ENCODE results near the gene AADACL3. TPM values are rescaled to one million over a fixed set of nuclear protein-coding genes. Genes with fewer than 3 reads are reported as not detected.
"Not testable (repeated sequence)": the region's sequence is repeated elsewhere in the genome, so short reads cannot be mapped to it uniquely, and the experiment has no call there.

The AADACL3 gene
- polyA plus RNA-seq, 1 of the 3 experiments (the other 2 are of a cell fraction), result not detected

GRCh38 chr1:12712929-12713328, 3.0 kb upstream of the AADACL3 start:
- Histone ChIP-seq H3F3A (replicated peaks; ENCODE audit: insufficient read depth) (no peaks in the 10 kb centered on the region), H3K4me3 (ENCODE audit: low read depth in 2 of 2, low read length in 1 of 2) (no peak overlapping the region), H3K9ac (no peak overlapping the region), H3K9me2 (no peaks in the 10 kb centered on the region), H4K20me1 (ENCODE audit: insufficient read depth) (no peaks in the 10 kb centered on the region), H3K4me1 (ENCODE audit: control insufficient read depth in 1 of 2, insufficient read depth in 2 of 2, low read depth in 1 of 2, low read length in 1 of 2) (no peaks in the 10 kb centered on the region), H2AFZ (ENCODE audit: low read depth) (no peak overlapping the region), H3K36me3 (replicated peaks in 1 of 2; ENCODE audit: control insufficient read depth in 1 of 2, insufficient read depth in 2 of 2, low read length in 1 of 2) (no peaks in the 10 kb centered on the region), H3K27ac (ENCODE audit: low read depth in 2 of 2, low read length in 1 of 2) (no peak overlapping the region), H3K79me2 (ENCODE audit: insufficient read depth) (no peaks in the 10 kb centered on the region), H3K9me3 (no peaks in the 10 kb centered on the region), H3K4me2 (no peak overlapping the region), H3K27me3 (ENCODE audit: insufficient read depth) (no peaks in the 10 kb centered on the region; the same call in 1 of the 2 replicates)
- ChIA-PET POLR2A (no interaction called here), CTCF (no interaction called here)
- no peak for DNase-seq
- WGBS (ENCODE audit: low lambda C conversion rate), result 24% methylated on average over 8 of the region's 8 CpGs
- TF ChIP-seq, protein P1, sequence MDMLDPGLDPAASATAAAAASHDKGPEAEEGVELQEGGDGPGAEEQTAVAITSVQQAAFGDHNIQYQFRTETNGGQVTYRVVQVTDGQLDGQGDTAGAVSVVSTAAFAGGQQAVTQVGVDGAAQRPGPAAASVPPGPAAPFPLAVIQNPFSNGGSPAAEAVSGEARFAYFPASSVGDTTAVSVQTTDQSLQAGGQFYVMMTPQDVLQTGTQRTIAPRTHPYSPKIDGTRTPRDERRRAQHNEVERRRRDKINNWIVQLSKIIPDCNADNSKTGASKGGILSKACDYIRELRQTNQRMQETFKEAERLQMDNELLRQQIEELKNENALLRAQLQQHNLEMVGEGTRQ (IDR thresholded peaks at IDR 0.05; ENCODE audit: borderline replicate concordance, low read depth, low read length), result no peak
- TF ChIP-seq, protein P2, sequence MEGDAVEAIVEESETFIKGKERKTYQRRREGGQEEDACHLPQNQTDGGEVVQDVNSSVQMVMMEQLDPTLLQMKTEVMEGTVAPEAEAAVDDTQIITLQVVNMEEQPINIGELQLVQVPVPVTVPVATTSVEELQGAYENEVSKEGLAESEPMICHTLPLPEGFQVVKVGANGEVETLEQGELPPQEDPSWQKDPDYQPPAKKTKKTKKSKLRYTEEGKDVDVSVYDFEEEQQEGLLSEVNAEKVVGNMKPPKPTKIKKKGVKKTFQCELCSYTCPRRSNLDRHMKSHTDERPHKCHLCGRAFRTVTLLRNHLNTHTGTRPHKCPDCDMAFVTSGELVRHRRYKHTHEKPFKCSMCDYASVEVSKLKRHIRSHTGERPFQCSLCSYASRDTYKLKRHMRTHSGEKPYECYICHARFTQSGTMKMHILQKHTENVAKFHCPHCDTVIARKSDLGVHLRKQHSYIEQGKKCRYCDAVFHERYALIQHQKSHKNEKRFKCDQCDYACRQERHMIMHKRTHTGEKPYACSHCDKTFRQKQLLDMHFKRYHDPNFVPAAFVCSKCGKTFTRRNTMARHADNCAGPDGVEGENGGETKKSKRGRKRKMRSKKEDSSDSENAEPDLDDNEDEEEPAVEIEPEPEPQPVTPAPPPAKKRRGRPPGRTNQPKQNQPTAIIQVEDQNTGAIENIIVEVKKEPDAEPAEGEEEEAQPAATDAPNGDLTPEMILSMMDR (IDR thresholded peaks at IDR 0.05), result no peak
- TF ChIP-seq SIN3A (IDR thresholded peaks at IDR 0.05; ENCODE audit: borderline replicate concordance, low read depth, low read length), result no peak
- TF ChIP-seq CHD2 (IDR thresholded peaks at IDR 0.05; ENCODE audit: low read length, partially characterized antibody), result no peak

- H3K9me3 ChIP-seq; H3K36me3 ChIP-seq (replicated peaks in 1 of 2; ENCODE audit: control insufficient read depth in 1 of 2, insufficient read depth in 2 of 2, low read length in 1 of 2); H3K27me3 ChIP-seq (ENCODE audit: insufficient read depth); H2AFZ ChIP-seq (ENCODE audit: low read depth); H3K27ac ChIP-seq (ENCODE audit: low read depth in 2 of 2, low read length in 1 of 2); H3K9ac ChIP-seq; H3F3A ChIP-seq (replicated peaks; ENCODE audit: insufficient read depth); H4K20me1 ChIP-seq (ENCODE audit: insufficient read depth); H3K4me1 ChIP-seq (ENCODE audit: control insufficient read depth in 1 of 2, insufficient read depth in 2 of 2, low read depth in 1 of 2, low read length in 1 of 2); H3K79me2 ChIP-seq (ENCODE audit: insufficient read depth); H3K4me3 ChIP-seq (ENCODE audit: low read depth in 2 of 2, low read length in 1 of 2); DNase-seq; H3K4me2 ChIP-seq; H3K9me2 ChIP-seq; POLR2A ChIA-PET; CTCF ChIA-PET: not testable (repeated sequence)
- WGBS (ENCODE audit: low lambda C conversion rate), result 38% methylated on average over 5 of the region's 5 CpGs
These were observed 2.3 kb upstream of the AADACL3 start for GRCh38 chr1:12713651-12714050.

DNA sequence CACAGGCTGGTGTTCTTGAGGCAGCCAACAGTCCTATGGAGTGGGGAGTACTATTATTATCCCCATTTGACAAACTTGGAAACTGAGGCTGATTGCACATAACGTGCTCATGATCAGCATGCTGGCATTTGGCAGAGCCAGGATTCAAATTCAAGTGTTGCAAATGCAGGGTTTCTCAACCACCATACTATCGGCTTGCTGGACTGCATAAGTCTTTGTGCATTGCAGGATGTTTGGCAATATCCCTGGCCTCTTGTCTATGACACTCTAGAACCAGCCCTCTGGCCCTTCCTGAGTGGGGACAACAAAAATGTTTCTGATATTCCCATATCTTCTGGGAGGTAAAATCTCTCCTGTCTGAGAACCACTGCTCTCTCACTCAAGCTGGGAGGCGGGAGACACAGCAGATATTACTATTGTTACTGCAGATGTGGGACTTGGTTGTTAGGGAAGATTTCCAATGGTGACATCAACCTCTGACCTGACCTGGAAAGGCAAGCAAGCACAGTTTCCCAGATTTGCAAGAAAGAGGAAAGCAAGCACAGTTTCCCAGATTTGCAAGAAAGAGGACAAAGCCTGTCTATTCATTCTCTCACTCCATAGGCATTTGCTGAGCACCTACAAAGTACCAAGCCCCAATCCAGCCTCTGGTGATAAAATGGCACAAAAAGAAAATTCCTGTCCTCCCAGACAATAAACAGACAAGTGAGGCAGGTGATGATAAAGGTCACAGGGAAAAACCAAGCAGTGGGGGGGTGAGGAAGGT, 1.0 kb upstream of the AADACL3 start:
- ChIA-PET CTCF (no interaction called here), POLR2A (no interaction called here)
- Histone ChIP-seq H3K79me2 (ENCODE audit: insufficient read depth) (no peaks in the 10 kb centered on the region), H3K27ac (ENCODE audit: low read depth in 2 of 2, low read length in 1 of 2) (no peak overlapping the region), H3K9ac (no peak overlapping the region), H3K27me3 (ENCODE audit: insufficient read depth) (no peaks in the 10 kb centered on the region; the same call in 1 of the 2 replicates), H3K9me3 (no peaks in the 10 kb centered on the region), H3K9me2 (no peaks in the 10 kb centered on the region), H3K36me3 (replicated peaks in 1 of 2; ENCODE audit: control insufficient read depth in 1 of 2, insufficient read depth in 2 of 2, low read length in 1 of 2) (no peaks in the 10 kb centered on the region), H3K4me3 (ENCODE audit: low read depth in 2 of 2, low read length in 1 of 2) (no peak overlapping the region), H3K4me1 (ENCODE audit: control insufficient read depth in 1 of 2, insufficient read depth in 2 of 2, low read depth in 1 of 2, low read length in 1 of 2) (no peaks in the 10 kb centered on the region), H4K20me1 (ENCODE audit: insufficient read depth) (no peaks in the 10 kb centered on the region), H3F3A (replicated peaks; ENCODE audit: insufficient read depth) (no peaks in the 10 kb centered on the region), H3K4me2 (no peak overlapping the region), H2AFZ (ENCODE audit: low read depth) (no peak overlapping the region)
- 43% methylated on average over 3 of the region's 3 CpGs for WGBS (ENCODE audit: low lambda C conversion rate)
- DNase-seq, result no peak
- TF ChIP-seq NFIC (IDR thresholded peaks at IDR 0.05; ENCODE audit: borderline replicate concordance), result no peak
- TF ChIP-seq, protein P3, sequence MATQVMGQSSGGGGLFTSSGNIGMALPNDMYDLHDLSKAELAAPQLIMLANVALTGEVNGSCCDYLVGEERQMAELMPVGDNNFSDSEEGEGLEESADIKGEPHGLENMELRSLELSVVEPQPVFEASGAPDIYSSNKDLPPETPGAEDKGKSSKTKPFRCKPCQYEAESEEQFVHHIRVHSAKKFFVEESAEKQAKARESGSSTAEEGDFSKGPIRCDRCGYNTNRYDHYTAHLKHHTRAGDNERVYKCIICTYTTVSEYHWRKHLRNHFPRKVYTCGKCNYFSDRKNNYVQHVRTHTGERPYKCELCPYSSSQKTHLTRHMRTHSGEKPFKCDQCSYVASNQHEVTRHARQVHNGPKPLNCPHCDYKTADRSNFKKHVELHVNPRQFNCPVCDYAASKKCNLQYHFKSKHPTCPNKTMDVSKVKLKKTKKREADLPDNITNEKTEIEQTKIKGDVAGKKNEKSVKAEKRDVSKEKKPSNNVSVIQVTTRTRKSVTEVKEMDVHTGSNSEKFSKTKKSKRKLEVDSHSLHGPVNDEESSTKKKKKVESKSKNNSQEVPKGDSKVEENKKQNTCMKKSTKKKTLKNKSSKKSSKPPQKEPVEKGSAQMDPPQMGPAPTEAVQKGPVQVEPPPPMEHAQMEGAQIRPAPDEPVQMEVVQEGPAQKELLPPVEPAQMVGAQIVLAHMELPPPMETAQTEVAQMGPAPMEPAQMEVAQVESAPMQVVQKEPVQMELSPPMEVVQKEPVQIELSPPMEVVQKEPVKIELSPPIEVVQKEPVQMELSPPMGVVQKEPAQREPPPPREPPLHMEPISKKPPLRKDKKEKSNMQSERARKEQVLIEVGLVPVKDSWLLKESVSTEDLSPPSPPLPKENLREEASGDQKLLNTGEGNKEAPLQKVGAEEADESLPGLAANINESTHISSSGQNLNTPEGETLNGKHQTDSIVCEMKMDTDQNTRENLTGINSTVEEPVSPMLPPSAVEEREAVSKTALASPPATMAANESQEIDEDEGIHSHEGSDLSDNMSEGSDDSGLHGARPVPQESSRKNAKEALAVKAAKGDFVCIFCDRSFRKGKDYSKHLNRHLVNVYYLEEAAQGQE (IDR thresholded peaks at IDR 0.05; ENCODE audit: low read depth, low read length), result no peak
- TF ChIP-seq RCOR1 (IDR thresholded peaks at IDR 0.05; ENCODE audit: low read length), result no peak
- TF ChIP-seq, protein P1 (IDR thresholded peaks at IDR 0.05; ENCODE audit: borderline replicate concordance, low read depth, low read length), result no peak
- TF ChIP-seq NRF1 (IDR thresholded peaks at IDR 0.05; ENCODE audit: low read depth, low read length), result no peak
- no peak for TF ChIP-seq RFX5 (IDR thresholded peaks at IDR 0.05; ENCODE audit: low read length)
- TF ChIP-seq MEF2A (IDR thresholded peaks at IDR 0.05; ENCODE audit: borderline replicate concordance, low read depth), result no peak
- no peak for TF ChIP-seq GATA2 (CRISPR knock-in tag; IDR thresholded peaks at IDR 0.05)
- no peak for TF ChIP-seq FOSL2 (IDR thresholded peaks at IDR 0.05; ENCODE audit: borderline replicate concordance, low read depth)
- no peak for TF ChIP-seq SIN3A (IDR thresholded peaks at IDR 0.05; ENCODE audit: borderline replicate concordance, low read depth, low read length)
- no peak for TF ChIP-seq CHD2 (IDR thresholded peaks at IDR 0.05; ENCODE audit: low read length, partially characterized antibody)

Data from SK-N-SH (cell line).